GM12865 (cell line): ENCODE data around the gene ARL4C.

ENCODE experiments used
- DNase-seq: peaks from one replicate; pipeline ENCODE4 v3.0.0; 2010; ENCODE audit warnings: low read depth
- H3K4me3 ChIP-seq: 2 replicates; pipeline ENCODE4 v1.5.1; 2011; ENCODE audit warnings: mild to moderate bottlenecking, low read depth, low read length, control low read depth
- CTCF ChIP-seq: IDR thresholded peaks from 2 replicates; pipeline ENCODE4 v1.5.1; 2011; ENCODE audit warnings: low read length, control low read depth, low read depth, inconsistent platforms; ENCODE audit not compliant: insufficient read depth; ENCODE audit errors: missing control alignments

The ARL4C gene

GRCh38 chr2:234496835-234497593 lies at the start of gene ARL4C:
ARL4C (minus strand) TSS chr2:234497081; CDS start chr2:234496586, 495 bp downstream.
- H3K4me3 ChIP-seq, result peak within 1 kb of the TSS; percentile 75
- no peak for TF ChIP-seq CTCF
- peak; percentile 61 for DNase-seq

GRCh38 chr2:234544659-234545611 lies 48.1 kb upstream of the ARL4C start:
- TF ChIP-seq CTCF, result peak; percentile 86
- H3K4me3 ChIP-seq, result no peak overlapping the region
- peak; percentile 62 for DNase-seq

GRCh38 chr2:234542742-234543141 lies 45.9 kb upstream of the ARL4C start:
- no peak overlapping the region for H3K4me3 ChIP-seq
- DNase-seq, result no peak
- TF ChIP-seq CTCF, result no peak

- H3K4me3 ChIP-seq, result no peak overlapping the region
- no peak for DNase-seq
- TF ChIP-seq CTCF, result no peak
Measured at GRCh38 chr2:234537929-234538328, 41.0 kb upstream of the ARL4C start.

GRCh38 chr2:234536178-234536965 lies 39.5 kb upstream of the ARL4C start:
- no peak for TF ChIP-seq CTCF
- no peak overlapping the region for H3K4me3 ChIP-seq
- no peak for DNase-seq

GRCh38 chr2:234535464-234535863 lies 38.6 kb upstream of the ARL4C start:
- no peak for TF ChIP-seq CTCF
- no peak for DNase-seq
- no peak overlapping the region for H3K4me3 ChIP-seq
